ENCODE measurements around the gene KSR2.
"Not testable (repeated sequence)": the region's sequence is repeated elsewhere in the genome, so short reads cannot be mapped to it uniquely, and the experiment has no call there.

KSR2 gene

GRCh38 chr12:117679776-117680175 lies 289.0 kb downstream of the KSR2 start:
- no peak for DNase-seq

DNA sequence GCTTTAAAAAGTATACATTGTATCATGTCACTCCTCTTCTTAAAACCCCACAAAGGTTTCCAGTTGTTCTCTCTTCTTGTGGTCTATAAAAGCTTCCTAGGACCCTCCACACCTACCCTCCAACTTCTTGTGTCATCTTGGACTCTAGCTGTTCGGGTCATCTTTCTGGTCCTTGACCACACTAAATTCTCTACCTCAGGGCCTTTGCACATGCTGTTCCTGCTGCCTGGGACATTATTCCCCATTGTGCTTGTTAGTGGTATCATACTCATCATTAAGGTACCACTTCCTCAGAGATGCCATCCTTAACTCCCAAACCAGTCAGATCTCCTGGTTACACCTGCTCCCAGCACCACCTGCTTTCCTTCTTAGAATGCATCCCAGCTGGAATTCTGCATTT lies 294.0 kb downstream of the KSR2 start:
- DNase-seq: no peak

DNA sequence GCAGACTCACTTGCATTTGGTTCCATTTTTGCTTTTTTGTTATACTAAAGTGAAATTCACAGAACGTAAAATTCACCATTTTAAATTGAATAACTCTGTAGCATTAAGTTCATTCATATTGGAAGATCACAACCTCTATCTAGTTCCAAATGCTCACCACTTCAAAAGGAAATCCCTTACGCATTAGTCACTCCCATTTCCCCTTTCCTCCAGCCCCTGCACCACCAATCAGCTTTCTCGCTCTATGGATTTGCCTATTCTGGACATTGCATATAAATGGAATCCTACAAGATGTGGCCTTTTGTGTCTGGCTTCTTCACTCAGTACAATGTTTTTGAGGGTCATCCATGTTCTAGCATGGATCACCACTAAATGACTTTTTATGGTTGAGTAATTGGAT lies 294.5 kb downstream of the KSR2 start:
- DNase-seq: no peak

GRCh38 chr12:117671734-117672133 lies 297.1 kb downstream of the KSR2 start:
- no peak for DNase-seq

DNA sequence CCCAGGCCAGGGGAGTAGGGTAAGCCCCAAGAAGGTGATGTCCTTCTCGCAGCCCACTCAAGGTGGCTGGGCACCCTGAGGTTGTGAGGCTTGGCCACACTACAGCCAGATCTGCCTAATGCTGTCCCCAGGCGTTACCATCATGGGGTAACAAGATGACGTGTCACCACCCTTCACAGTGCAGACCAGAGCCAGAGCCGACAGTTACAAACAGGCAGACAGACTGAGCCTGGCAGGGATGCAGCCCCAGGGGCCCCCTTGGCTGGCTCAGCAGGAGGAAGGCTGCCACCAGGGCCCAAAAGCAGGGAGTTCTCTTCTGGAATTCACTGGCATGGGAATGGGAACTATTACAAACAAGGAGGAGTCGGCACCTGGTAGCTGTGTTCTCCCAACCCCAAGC lies 304.6 kb downstream of the KSR2 start:
- DNase-seq: no peak

DNA sequence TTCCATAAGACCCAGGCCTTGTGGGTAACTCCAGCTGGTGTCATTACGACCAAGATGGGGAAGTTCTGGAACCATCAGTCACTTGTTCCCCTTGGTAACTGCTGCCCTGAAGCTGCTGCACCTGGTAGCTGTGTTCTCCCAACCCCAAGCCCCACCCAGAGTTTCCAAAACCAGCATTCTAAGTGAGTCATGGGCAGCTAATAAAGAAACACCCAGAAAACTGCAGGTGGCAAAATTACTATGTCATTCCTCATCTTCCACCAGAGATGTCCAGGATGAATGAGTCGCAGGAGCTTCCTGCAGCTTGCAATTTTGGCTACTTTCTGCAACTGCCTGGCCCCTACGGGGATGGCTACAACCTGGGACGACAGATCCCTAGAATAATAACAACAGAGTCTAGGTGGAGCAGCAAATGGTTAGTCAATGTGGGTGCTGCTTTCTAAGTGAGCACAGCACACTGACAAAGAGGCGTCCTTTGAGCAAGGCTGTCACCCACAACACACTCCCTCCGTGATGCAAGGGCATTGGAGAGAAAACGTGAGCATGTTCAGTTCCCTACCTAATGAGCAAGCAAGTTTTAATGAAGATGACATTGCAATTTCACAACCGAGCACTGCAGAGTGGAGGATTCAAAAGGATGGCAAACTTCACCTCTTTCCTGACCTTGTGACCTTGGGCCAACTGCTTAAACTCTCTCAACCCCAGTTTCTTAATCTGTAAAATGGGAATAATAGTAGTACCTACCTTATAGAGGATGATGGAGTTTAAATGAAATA lies 306.0 kb downstream of the KSR2 start:
- no peak for DNase-seq

GRCh38 chr12:117662220-117662619 lies 306.6 kb downstream of the KSR2 start:
- DNase-seq: no peak

DNA sequence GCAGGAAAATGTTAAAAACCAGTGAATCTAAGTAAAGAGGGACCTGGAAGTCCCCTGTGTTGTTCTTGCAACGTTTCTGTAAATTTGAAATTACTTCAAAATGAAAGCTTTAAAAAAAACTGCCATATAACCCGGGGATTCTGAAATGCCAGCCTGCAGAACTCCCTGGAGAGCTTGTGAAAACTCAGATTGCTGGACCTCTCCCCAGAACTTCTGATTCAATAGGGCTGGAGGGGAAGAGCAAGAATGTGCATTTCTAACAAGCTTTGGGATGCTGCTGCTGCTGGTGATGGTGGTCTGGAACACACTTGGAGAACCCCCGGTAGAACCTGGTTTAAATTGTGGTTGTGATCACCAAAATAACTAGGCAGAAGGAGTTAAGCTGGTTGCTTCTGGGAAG lies 307.3 kb downstream of the KSR2 start:
- no peak for DNase-seq

- no peak for DNase-seq
These were observed 307.9 kb downstream of the KSR2 start for GRCh38 chr12:117660896-117661295.

- no peak for DNase-seq
These were observed 310.6 kb downstream of the KSR2 start for GRCh38 chr12:117658226-117658625.

GRCh38 chr12:117649796-117650195 lies 319.0 kb downstream of the KSR2 start:
- DNase-seq: no peak

GRCh38 chr12:117646520-117646919 lies 322.3 kb downstream of the KSR2 start:
- DNase-seq: no peak

- DNase-seq: no peak
These were observed 323.3 kb downstream of the KSR2 start for GRCh38 chr12:117645473-117645872.

- no peak for DNase-seq
These were observed 324.8 kb downstream of the KSR2 start for GRCh38 chr12:117643971-117644370.

DNA sequence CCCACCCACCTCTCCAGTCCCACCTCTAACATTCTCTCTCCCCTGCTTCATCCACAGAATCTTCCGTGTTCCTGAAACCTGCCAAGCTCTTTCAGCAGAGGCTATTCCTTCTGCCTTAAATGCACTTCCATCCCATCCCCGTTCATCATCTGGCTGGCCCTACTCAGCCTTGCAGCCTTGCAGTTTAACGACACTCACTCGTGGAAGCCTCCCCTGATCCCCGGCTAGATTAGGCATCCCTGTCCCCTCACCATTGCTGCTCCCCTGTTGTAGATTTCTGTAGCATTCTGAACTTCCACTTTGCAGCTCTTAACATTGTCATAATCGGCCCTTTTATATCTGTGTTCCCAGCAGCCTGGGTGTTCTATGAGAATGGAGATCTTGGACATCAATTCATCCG lies 326.9 kb downstream of the KSR2 start:
- no peak for DNase-seq

DNA sequence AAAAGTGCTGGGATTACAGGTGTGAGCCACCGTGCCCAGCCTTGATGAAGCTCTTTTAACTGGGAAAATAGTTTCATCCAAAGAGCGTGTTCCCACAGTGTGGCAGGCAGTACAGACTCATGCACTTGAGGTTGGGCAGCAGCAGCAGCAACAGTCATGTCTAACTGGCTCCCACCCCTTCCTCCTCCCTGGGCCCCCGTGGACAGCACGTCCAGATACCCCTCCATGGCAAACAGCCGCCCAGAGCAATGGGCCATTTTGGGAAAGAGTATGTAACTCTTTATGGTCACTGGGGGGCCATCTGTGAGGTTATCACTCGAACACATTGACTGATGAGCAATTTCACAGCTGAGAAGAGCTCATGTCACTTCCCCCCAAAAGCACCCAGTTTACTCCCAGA lies 328.3 kb downstream of the KSR2 start:
- DNase-seq: no peak

- no peak for DNase-seq
These were observed 339.3 kb downstream of the KSR2 start for GRCh38 chr12:117629454-117629853.

DNA sequence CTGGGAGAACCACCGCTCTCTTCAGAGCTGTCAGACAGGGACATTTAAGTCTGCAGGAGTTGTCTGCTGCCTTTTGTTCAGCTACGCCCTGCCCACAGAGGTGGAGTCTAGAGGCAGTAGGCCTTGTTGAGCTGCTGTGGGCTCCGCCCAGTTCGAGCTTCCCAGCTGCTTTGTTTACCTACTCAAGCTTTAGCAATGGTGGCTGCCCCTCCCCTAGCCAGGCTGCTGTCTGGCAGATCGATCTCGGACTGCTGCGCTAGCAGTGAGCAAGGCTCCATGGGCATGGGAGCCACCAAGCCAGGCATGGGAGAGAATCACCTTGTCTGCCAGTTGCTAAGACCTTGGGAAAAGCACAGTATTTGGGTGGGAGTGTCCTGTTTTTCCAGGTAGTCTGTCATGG lies 340.1 kb downstream of the KSR2 start:
- not testable (repeated sequence) for DNase-seq

- DNase-seq: no peak
These were observed 346.0 kb downstream of the KSR2 start for GRCh38 chr12:117622741-117623140.

- DNase-seq: no peak
These were observed 346.7 kb downstream of the KSR2 start for GRCh38 chr12:117622087-117622486.

DNA sequence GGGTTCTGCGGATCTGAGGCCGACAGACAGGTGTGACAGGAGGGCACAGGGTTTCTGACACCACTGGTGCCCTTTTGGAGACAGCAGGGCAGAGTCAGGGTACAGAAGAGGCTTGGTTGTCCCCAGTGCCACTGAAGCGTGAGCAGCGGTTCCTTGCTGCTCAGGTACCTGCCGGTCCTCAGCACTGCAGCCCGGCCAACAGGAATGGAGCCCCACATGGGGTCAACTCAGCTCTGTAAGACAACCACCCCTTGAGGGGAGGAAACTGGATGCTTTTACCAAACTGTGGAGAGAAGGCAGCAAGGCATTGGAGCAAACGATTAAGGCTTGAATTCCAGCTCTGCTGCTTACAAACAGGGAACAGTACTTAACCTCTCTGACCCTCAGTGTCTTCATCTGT lies 361.0 kb downstream of the KSR2 start:
- DNase-seq: no peak

DNA sequence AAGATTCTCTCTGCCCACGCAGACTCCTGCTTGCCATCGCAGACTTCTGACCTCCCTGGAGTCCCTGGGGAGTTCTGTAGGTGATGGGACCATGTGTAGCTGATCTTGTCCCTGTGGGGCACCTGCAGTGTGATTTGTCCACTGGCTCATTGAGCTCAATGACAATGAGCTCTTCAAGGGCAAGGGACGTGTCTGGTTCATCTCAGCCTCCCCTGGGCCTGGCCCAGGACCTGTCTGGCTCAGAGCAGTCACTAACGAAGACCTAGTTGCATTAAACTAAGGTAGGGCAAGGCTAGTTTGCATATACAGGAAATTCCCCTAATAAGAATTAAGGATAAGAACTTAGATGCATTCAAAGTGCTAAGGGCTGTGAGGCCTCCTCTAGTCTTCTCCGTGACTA lies 361.8 kb downstream of the KSR2 start:
- DNase-seq: no peak

- DNase-seq: no peak
These were observed 362.8 kb downstream of the KSR2 start for GRCh38 chr12:117606024-117606423.

DNA sequence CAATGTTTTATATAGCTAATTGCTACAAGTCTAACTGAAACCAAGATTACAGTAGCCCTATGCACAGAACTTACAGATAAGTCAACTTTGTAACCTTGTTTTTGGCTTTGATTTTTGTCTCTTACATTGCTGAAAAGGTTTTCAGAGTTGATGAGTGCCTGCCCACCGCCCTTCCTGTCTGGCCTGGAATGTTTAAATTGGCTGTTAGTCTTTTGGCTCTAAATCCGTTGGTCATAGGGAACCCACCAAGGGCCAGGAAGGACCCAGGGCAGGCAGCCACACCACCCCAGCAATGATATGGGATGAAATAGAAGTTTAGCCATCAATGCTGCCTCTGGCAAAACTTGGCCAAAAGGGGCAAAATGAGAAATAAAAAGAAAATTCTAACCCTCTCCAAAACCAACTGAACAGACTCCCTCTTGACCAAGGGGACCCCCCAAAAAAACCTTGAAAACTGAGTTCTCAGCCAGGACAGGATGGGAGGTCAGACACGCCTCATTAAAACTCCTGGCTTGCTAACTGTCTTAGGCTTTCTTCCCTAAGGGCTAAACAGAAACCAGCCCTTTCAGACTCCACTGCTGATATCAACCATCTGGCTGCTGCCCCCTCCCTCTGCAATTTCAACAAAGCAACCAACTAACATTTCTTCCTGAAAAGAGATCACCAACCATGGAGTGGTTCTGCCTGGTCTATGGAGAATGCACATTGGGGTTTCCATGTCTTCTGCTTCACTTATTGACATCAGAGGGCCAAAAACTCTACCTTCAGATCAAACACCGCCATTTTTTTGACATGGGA lies 365.3 kb downstream of the KSR2 start:
- DNase-seq: no peak

DNA sequence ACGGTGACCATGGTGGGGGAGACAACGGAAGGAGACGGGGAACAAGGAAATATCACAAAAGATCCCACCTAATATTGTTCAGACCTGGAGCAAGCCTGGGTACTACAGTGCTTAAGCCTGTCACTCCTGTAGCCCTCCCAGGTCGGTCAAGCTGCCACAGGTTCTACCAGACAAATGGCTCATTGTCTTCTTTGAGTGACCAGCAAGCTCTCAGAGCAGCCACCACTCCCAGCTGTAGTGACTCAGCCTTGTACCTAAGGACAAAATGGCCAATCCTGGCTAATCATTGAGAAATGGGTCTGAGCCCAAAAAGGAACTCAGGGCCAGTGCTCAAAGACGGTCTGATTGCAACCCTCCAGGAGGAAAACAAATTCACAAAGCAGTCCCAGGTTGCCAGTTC lies 368.9 kb downstream of the KSR2 start:
- no peak for DNase-seq

Data from CD4-positive, alpha-beta T cell treated with Interleukin-12 subunit alpha and Interleukin-12 subunit beta, for 1 hour (primary cell).